ENCODE data around the gene ARHGAP45.

The ARHGAP45 gene

GRCh38 chr19:1135454-1135853 is 68.5 kb downstream of the ARHGAP45 start:
- no peak for DNase-seq

- no peak for DNase-seq
These were observed 69.2 kb downstream of the ARHGAP45 start for GRCh38 chr19:1136201-1136600.
